PFSK-1 (cell line): ENCODE results near the gene SLC9A2.

ENCODE experiments used
- FOXP2 ChIP-seq: optimal IDR thresholded peaks from 2 replicates; pipeline ENCODE3; 2011; ENCODE audit warnings: borderline replicate concordance, control low read depth, inconsistent platforms; ENCODE audit not compliant: insufficient read depth; ENCODE audit errors: extremely low read length, extremely low read depth
- POLR2AphosphoS5 ChIP-seq: IDR thresholded peaks from 2 replicates; pipeline ENCODE4 v1.6.1; 2012; ENCODE audit warnings: low read depth, mild to moderate bottlenecking, control low read depth, low read length, moderate library complexity
- REST ChIP-seq, 2 experiments: IDR thresholded peaks; 2 replicates each; pipeline versions ENCODE4 v1.6.1 to v1.8.0; 2011 to 2012; ENCODE audit warnings: low read depth in 2 of 2, low read length in 2 of 2, control low read depth in 1 of 2, inconsistent platforms in 1 of 2, mild to moderate bottlenecking in 1 of 2, moderate library complexity in 1 of 2; ENCODE audit not compliant: insufficient read depth in 1 of 2
- SIN3A ChIP-seq: IDR thresholded peaks from 2 replicates; pipeline ENCODE4 v1.6.1; 2012; ENCODE audit warnings: mild to moderate bottlenecking, low read length, moderate library complexity, borderline replicate concordance; ENCODE audit not compliant: insufficient read depth
- TAF1 ChIP-seq: IDR thresholded peaks from 2 replicates; pipeline ENCODE4 v1.6.1; 2012; ENCODE audit warnings: low read length, control low read depth, borderline replicate concordance; ENCODE audit not compliant: insufficient read depth

SLC9A2 gene

GRCh38 chr2:102748107-102748506 lies 128.8 kb downstream of the SLC9A2 start:
- TF ChIP-seq REST (IDR thresholded peaks at IDR 0.05; ENCODE audit: insufficient read depth in 1 of 2, low read depth in 2 of 2, low read length in 2 of 2) (no peak), TAF1 (no peak)

GRCh38 chr2:102749938-102750337 lies 130.6 kb downstream of the SLC9A2 start:
- TF ChIP-seq SIN3A, result no peak
- TF ChIP-seq FOXP2, result no peak
- TF ChIP-seq TAF1, result no peak
- TF ChIP-seq POLR2AphosphoS5, result no peak
- no peak for TF ChIP-seq REST (IDR thresholded peaks at IDR 0.05; ENCODE audit: insufficient read depth in 1 of 2, low read depth in 2 of 2, low read length in 2 of 2)

- TF ChIP-seq REST (IDR thresholded peaks at IDR 0.05; ENCODE audit: insufficient read depth in 1 of 2, low read depth in 2 of 2, low read length in 2 of 2), result no peak
- no peak for TF ChIP-seq TAF1
- TF ChIP-seq SIN3A, result no peak
- no peak for TF ChIP-seq FOXP2
- no peak for TF ChIP-seq POLR2AphosphoS5
These were observed 134.3 kb downstream of the SLC9A2 start for GRCh38 chr2:102753563-102754159.

- TF ChIP-seq SIN3A (no peak), FOXP2 (no peak), TAF1 (no peak), REST (IDR thresholded peaks at IDR 0.05; ENCODE audit: insufficient read depth in 1 of 2, low read depth in 2 of 2, low read length in 2 of 2) (no peak), POLR2AphosphoS5 (no peak)
These were observed 135.2 kb downstream of the SLC9A2 start for GRCh38 chr2:102754456-102755145.

- TF ChIP-seq SIN3A, result no peak
- no peak for TF ChIP-seq TAF1
- TF ChIP-seq POLR2AphosphoS5, result no peak
- no peak for TF ChIP-seq REST (IDR thresholded peaks at IDR 0.05; ENCODE audit: insufficient read depth in 1 of 2, low read depth in 2 of 2, low read length in 2 of 2)
- TF ChIP-seq FOXP2, result no peak
These were observed 135.9 kb downstream of the SLC9A2 start for GRCh38 chr2:102755284-102755683.
